Activated T-cell treated with anti-CD3 and anti-CD28 coated beads for 4 hours (primary cell): ENCODE data around the gene SMIM3.
A peak's percentile ranks its signal among the peaks of the same experiment; 100 is the strongest.
"Not testable (repeated sequence)": the region's sequence is repeated elsewhere in the genome, so short reads cannot be mapped to it uniquely, and the experiment has no call there.

Source experiments
- DNase-seq: peaks from one replicate; pipeline ENCODE4 v3.0.0-alpha.2; 2020

The SMIM3 gene

GRCh38 chr5:150778517-150779396 is at the start of gene SMIM3:
SMIM3 (plus strand) TSS chr5:150778757; CDS start chr5:150795441, 16,684 bp downstream.
- DNase-seq, result peak; percentile 54

GRCh38 chr5:150729859-150730258 is 48.7 kb upstream of the SMIM3 start:
- DNase-seq, result no peak

- DNase-seq, result no peak
These were observed 46.8 kb upstream of the SMIM3 start for GRCh38 chr5:150731669-150732242.

- no peak for DNase-seq
These were observed 43.8 kb upstream of the SMIM3 start for GRCh38 chr5:150734579-150735384.

- no peak for DNase-seq
These were observed 39.7 kb upstream of the SMIM3 start for GRCh38 chr5:150738862-150739261.

- no peak for DNase-seq
These were observed 37.6 kb upstream of the SMIM3 start for GRCh38 chr5:150740992-150741391.

- DNase-seq, result not testable (repeated sequence)
These were observed 36.0 kb upstream of the SMIM3 start for GRCh38 chr5:150742455-150743141.

GRCh38 chr5:150743142-150743488 is 35.4 kb upstream of the SMIM3 start:
- DNase-seq, result not testable (repeated sequence)

- DNase-seq, result no peak
These were observed 28.1 kb upstream of the SMIM3 start for GRCh38 chr5:150750469-150750868.

- no peak for DNase-seq
These were observed 27.3 kb upstream of the SMIM3 start for GRCh38 chr5:150751096-150751891.

- no peak for DNase-seq
These were observed 25.1 kb upstream of the SMIM3 start for GRCh38 chr5:150753463-150753862.

- no peak for DNase-seq
These were observed 24.7 kb upstream of the SMIM3 start for GRCh38 chr5:150753863-150754262.

GRCh38 chr5:150757087-150757649 is 21.4 kb upstream of the SMIM3 start:
- DNase-seq, result no peak

- DNase-seq, result no peak
These were observed 20.4 kb upstream of the SMIM3 start for GRCh38 chr5:150758203-150758530.

GRCh38 chr5:150758531-150759333 is 19.8 kb upstream of the SMIM3 start, which contains the start of gene DCTN4:
DCTN4 (minus strand) TSS chr5:150759017; CDS start chr5:150758993, 24 bp downstream.
- DNase-seq, result peak; percentile 89

- no peak for DNase-seq
These were observed 19.3 kb upstream of the SMIM3 start for GRCh38 chr5:150759334-150759583.

GRCh38 chr5:150762211-150762610 is 16.3 kb upstream of the SMIM3 start:
- DNase-seq, result no peak

- no peak for DNase-seq
These were observed 15.4 kb upstream of the SMIM3 start for GRCh38 chr5:150763023-150763769.

GRCh38 chr5:150764530-150764929 is 14.0 kb upstream of the SMIM3 start:
- DNase-seq, result no peak

GRCh38 chr5:150765011-150765798 is 13.4 kb upstream of the SMIM3 start:
- no peak for DNase-seq
